H1 (cell line): ENCODE results near the gene USB1. TPM values are rescaled to one million over a fixed set of nuclear protein-coding genes. Genes with fewer than 3 reads are reported as not detected.

Experiments used
- EZH2 ChIP-seq: fragments of 200-600 bp; sonication (generic); IDR thresholded peaks from 2 replicates; pipeline ENCODE4 v1.7.1; 2012; ENCODE audit warnings: low read depth, mild to moderate bottlenecking, moderate library complexity, low read length, inconsistent platforms; ENCODE audit not compliant: severe bottlenecking
- FOSL1 ChIP-seq: IDR thresholded peaks from 2 replicates; pipeline ENCODE4 v1.6.1; 2011; ENCODE audit warnings: mild to moderate bottlenecking, low read depth, low read length, moderate library complexity; ENCODE audit not compliant: insufficient read depth
- KDM1A ChIP-seq: fragments of 200-600, 300-600 bp; sonication (generic); IDR thresholded peaks from 2 replicates; pipeline ENCODE4 v1.7.1; 2016; ENCODE audit warnings: mild to moderate bottlenecking, low read length, borderline replicate concordance
- KDM4A ChIP-seq: IDR thresholded peaks from one replicate; pipeline ENCODE4 v1.7.1; 2012; ENCODE audit warnings: low read depth, mild to moderate bottlenecking, moderate library complexity, low read length, inconsistent platforms; ENCODE audit not compliant: severe bottlenecking
- POLR2A ChIP-seq, 2 experiments: IDR thresholded peaks; 1 replicate in 1 of 2; 2 replicates in 1 of 2; pipeline ENCODE4 v1.6.1; 2011; ENCODE audit warnings: low read depth in 2 of 2, low read length in 2 of 2, mild to moderate bottlenecking in 2 of 2; ENCODE audit errors: control extremely low read depth in 1 of 2
- TAF7 ChIP-seq: optimal IDR thresholded peaks from 2 replicates; pipeline ENCODE3; 2011; ENCODE audit warnings: low read depth, mild to moderate bottlenecking, inconsistent platforms, low read length, moderate library complexity, borderline replicate concordance
- polyA plus RNA-seq, 7 experiments: library from polyadenylated mRNA; depleted of rRNA in 3 of 7; stranded (reverse) in 5 of 7; unstranded in 2 of 7; fragments of >200 nt in 5 of 7; fragments of 200-250 nt in 2 of 7; gene quantifications; 1 replicate in 5 of 7; 2 replicates in 1 of 7; 4 replicates in 1 of 7; pipeline versions ENCODE4 v1.2.1 to v1.2.3, GENCODE V29; 2011 to 2013; ENCODE audit warnings: missing spikeins in 2 of 7, mixed read lengths in 2 of 7
- total RNA-seq: library from RNA; stranded (reverse); fragmentation: NEBNext Ultra II Directional; extraction: Animal tissue kit (Norgen Biotek cat#: 25700); gene quantifications from 2 replicates; pipeline ENCODE4 v1.2.1, GENCODE V29; 2021

USB1 gene
- total and polyA plus RNA-seq, 2 of the 8 experiments (the other 6 are each of a cell fraction or from before 2014, with no cell fraction given) = 65.4 to 75.9 TPM

- TF ChIP-seq KDM1A (no peak), FOSL1 (no peak), KDM4A (no peak), EZH2 (no peak), TAF7 (no peak), POLR2A (IDR thresholded peaks at IDR 0.05; ENCODE audit: control extremely low read depth in 1 of 2, low read depth in 2 of 2, low read length in 2 of 2) (no peak)
These were observed 50.8 kb downstream of the USB1 start (continued) for GRCh38 chr16:58051821-58052603.
